Endothelial cell of umbilical vein (primary cell): ENCODE data around the gene ATG7. TPM values are rescaled to one million over a fixed set of nuclear protein-coding genes. Genes with fewer than 3 reads are reported as not detected.

Experiments used
- BruUV-seq: library from RNA; stranded (reverse); fragments of 400-500 nt; replicated peaks from 2 replicates; lab custom pipeline; 2021; lab: Mats Ljungman, UMichigan
- CTCF ChIA-PET: fragments of 300-600, 350-600 bp; sonication (Branson Sonifier 250); formaldehyde crosslinking; loops from one replicate; lab custom pipeline; 2021; ENCODE audit warnings: antibody characterized with exemption, inconsistent platforms; lab: Charles Lee
- POLR2A ChIA-PET: fragments of 300-600, 350-600 bp; sonication (Branson Sonifier 250); formaldehyde crosslinking; loops from one replicate; lab custom pipeline; 2021; ENCODE audit warnings: antibody characterized with exemption, inconsistent platforms; lab: Charles Lee
- DNase-seq: peaks from one replicate; pipeline ENCODE4 v3.0.0-alpha.2; 2011; ENCODE audit warnings: low read depth, low spot score
- FAIRE-seq: peaks from 2 replicates; lab custom pipeline; 2011; peaks lifted over from hg19 to GRCh38; lab: Jason Lieb, UNC
- H2AFZ ChIP-seq: 2 replicates; pipeline ENCODE4 v1.6.0; 2012; ENCODE audit warnings: low read depth, low read length, control low read depth, inconsistent platforms
- H3K27ac ChIP-seq: 2 replicates; pipeline ENCODE4 v1.5.1; 2011; ENCODE audit warnings: low read depth, mild to moderate bottlenecking, control low read depth, low read length, moderate library complexity; ENCODE audit not compliant: insufficient read depth
- H3K27me3 ChIP-seq, 2 experiments: 2 replicates each; pipeline versions ENCODE4 v1.6.0 to v1.6.1; 2011; ENCODE audit warnings: low read length in 2 of 2, mixed read lengths in 1 of 2; ENCODE audit not compliant: control insufficient read depth in 2 of 2, insufficient read depth in 2 of 2
- H3K36me3 ChIP-seq, 2 experiments: 2 replicates in 1 of 2; 3 replicates in 1 of 2; pipeline ENCODE4 v1.5.1; 2011; ENCODE audit warnings: low read length in 2 of 2, mild to moderate bottlenecking in 1 of 2, moderate library complexity in 1 of 2; ENCODE audit not compliant: control insufficient read depth in 2 of 2, insufficient read depth in 2 of 2; ENCODE audit errors: extremely low read depth in 1 of 2
- H3K4me1 ChIP-seq: 3 replicates; pipeline ENCODE4 v1.5.1; 2011; ENCODE audit warnings: mild to moderate bottlenecking, low read length; ENCODE audit not compliant: control insufficient read depth, insufficient read depth; ENCODE audit errors: extremely low read depth
- H3K4me2 ChIP-seq: 2 replicates; pipeline ENCODE4 v1.6.1; 2011; ENCODE audit warnings: low read length, control low read depth, mixed read lengths; ENCODE audit not compliant: insufficient read depth
- H3K4me3 ChIP-seq, 3 experiments: fragments of 200-600 bp in 1 of 3; sonication (generic), shearing (Covaris generic) in 1 of 3; replicated peaks in 1 of 3; 2 replicates each; pipeline ENCODE4 v1.5.1; 2011 to 2016; ENCODE audit warnings: control low read depth in 3 of 3, low read length in 3 of 3, mild to moderate bottlenecking in 2 of 3, inconsistent platforms in 1 of 3, low read depth in 1 of 3, moderate library complexity in 1 of 3; ENCODE audit not compliant: insufficient read depth in 1 of 3
- H3K79me2 ChIP-seq: 2 replicates; pipeline ENCODE4 v1.6.0; 2012; ENCODE audit warnings: low read length, inconsistent platforms; ENCODE audit not compliant: control insufficient read depth, insufficient read depth
- H3K9ac ChIP-seq: replicated peaks from 2 replicates; pipeline ENCODE3; 2011; ENCODE audit warnings: low read length, control low read depth; ENCODE audit not compliant: insufficient read depth; ENCODE audit errors: extremely low read depth
- H3K9me1 ChIP-seq: replicated peaks from 3 replicates; pipeline ENCODE4 v1.6.0; 2011; ENCODE audit warnings: mild to moderate bottlenecking, low read length; ENCODE audit not compliant: control insufficient read depth, insufficient read depth; ENCODE audit errors: extremely low read depth
- H3K9me3 ChIP-seq: replicated peaks from 2 replicates; pipeline ENCODE4 v1.5.1; 2012; ENCODE audit warnings: low read length, inconsistent platforms; ENCODE audit not compliant: control insufficient read depth, insufficient read depth
- H4K20me1 ChIP-seq: replicated peaks from 2 replicates; pipeline ENCODE3; 2011; ENCODE audit warnings: mild to moderate bottlenecking, low read length; ENCODE audit not compliant: control insufficient read depth, insufficient read depth; ENCODE audit errors: extremely low read depth
- FOS ChIP-seq: IDR thresholded peaks from 2 replicates; pipeline ENCODE4 v1.6.1; 2011; ENCODE audit warnings: mild to moderate bottlenecking, low read length, moderate library complexity, borderline replicate concordance; ENCODE audit not compliant: insufficient read depth
- GATA2 ChIP-seq: IDR thresholded peaks from 2 replicates; pipeline ENCODE4 v1.7.0; 2011; ENCODE audit warnings: low read depth, mild to moderate bottlenecking, moderate library complexity, mixed read lengths, low read length; ENCODE audit not compliant: insufficient read length, insufficient read depth
- JUN ChIP-seq: IDR thresholded peaks from 2 replicates; pipeline ENCODE4 v1.6.1; 2011; ENCODE audit warnings: borderline replicate concordance, low read depth; ENCODE audit not compliant: insufficient read length, insufficient read depth
- dilution Hi-C: fragments of 300-500 bp; cut with MboI; formaldehyde crosslinking; loops from one replicate; pipeline ENCODE4 v1.15.0; 2019; ENCODE audit warnings: low sequenced_read_pairs; ENCODE audit not compliant: extremely low pct_ligation_motif_present
- intact Hi-C: fragments of 100-400 bp; cut with micrococcal nuclease; formaldehyde crosslinking; loops from one replicate; pipeline ENCODE4 v1.10.0; 2022
- polyA plus RNA-seq, 4 experiments: library from polyadenylated mRNA; depleted of rRNA in 3 of 4; stranded (reverse) in 3 of 4; unstranded in 1 of 4; fragments of >200 nt; gene quantifications; 2 replicates each; pipeline versions ENCODE4 v1.2.1 to v1.2.3, GENCODE V29; 2011 to 2012; ENCODE audit warnings: missing spikeins in 1 of 4
- total RNA-seq: library from RNA; stranded (reverse); gene quantifications from 2 replicates; pipeline ENCODE4 v1.2.3, GENCODE V29; 2021

The ATG7 gene
- total and polyA plus RNA-seq, 2 donors (not counting 3 experiments of a cell fraction or from before 2014, with no cell fraction given): 30.8 to 48.3 TPM

DNA sequence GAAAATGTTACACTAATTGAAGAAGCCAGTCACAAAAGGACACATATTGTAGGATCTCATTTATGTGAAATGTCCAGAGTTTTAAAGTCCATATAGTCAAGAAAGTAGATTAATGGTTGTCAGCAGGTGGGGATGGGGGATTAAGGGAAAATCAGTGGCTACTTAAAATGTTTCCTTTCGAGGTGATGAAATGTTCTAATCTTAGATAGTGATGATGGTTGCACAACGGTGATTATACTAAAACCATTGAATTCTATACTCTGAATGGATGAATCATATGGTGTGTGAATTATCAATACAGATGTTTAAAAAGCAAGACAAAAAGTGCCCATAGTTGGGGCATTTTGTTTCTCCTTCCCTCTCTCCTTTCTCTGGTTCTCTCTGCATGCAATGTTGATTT, 164.6 kb downstream of the ATG7 start:
- Histone ChIP-seq H3K4me2 (no peak overlapping the region), H4K20me1 (no peaks in the 10 kb centered on the region), H3K9me3 (no peaks in the 10 kb centered on the region), H3K9me1 (no peaks in the 10 kb centered on the region), H3K27me3 (no peaks in the 10 kb centered on the region), H3K36me3 (no peaks in the 10 kb centered on the region), H3K9ac (no peak overlapping the region), H3K27ac (no peak overlapping the region), H3K79me2 (no peaks in the 10 kb centered on the region), H3K4me3 (no peak overlapping the region), H3K4me1 (no peaks in the 10 kb centered on the region), H2AFZ (no peak overlapping the region)
- BruUV-seq: no TSS peak
- CTCF ChIA-PET: interaction anchor here (3.5 kb wide), 1 partner anchor 15 kb away, joined by 10 read pairs; no protein-coding TSS in a partner anchor
- FAIRE-seq (no peak), DNase-seq (no peak)
- intact Hi-C loops: no loop called here
- dilution Hi-C loops: no loop called here
- POLR2A ChIA-PET: no interaction called here
- no peak for TF ChIP-seq FOS

DNA sequence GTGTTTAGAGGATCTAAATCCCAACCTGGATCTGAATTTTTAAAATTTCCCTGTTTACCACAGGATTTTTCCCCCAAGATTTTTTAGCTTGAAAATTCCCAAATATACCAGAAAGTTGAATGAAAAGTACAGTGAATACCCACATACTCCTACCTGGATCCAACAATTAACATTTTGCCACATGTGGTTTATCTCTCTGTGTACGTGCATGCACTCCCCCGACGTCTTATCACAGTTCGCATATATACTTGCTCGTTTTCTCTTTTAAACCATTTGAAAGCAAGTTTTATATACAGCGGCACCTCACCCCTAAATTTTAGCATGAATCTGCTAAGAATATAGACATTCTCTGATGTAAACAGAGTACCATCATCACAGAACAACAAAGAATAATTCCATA, 165.3 kb downstream of the ATG7 start:
- BruUV-seq: no TSS peak
- H3K4me2 ChIP-seq: no peak overlapping the region
- dilution Hi-C loops (no loop called here), intact Hi-C loops (no loop called here)
- TF ChIP-seq JUN (no peak), GATA2 (no peak)
- no peaks in the 10 kb centered on the region for H3K79me2 ChIP-seq
- H3K4me3 ChIP-seq: no peak overlapping the region
- H4K20me1 ChIP-seq: no peaks in the 10 kb centered on the region
- no peak overlapping the region for H3K27ac ChIP-seq
- no peaks in the 10 kb centered on the region for H3K27me3 ChIP-seq
- H2AFZ ChIP-seq: no peak overlapping the region
- ChIA-PET POLR2A (no interaction called here), CTCF (interaction anchor here (3.5 kb wide), 1 partner anchor 15 kb away, joined by 10 read pairs; no protein-coding TSS in a partner anchor)
- FAIRE-seq (no peak), DNase-seq (no peak)
- no peaks in the 10 kb centered on the region for H3K4me1 ChIP-seq
- no peaks in the 10 kb centered on the region for H3K9me3 ChIP-seq
- H3K9me1 ChIP-seq: no peaks in the 10 kb centered on the region
- H3K9ac ChIP-seq: no peak overlapping the region
- no peaks in the 10 kb centered on the region for H3K36me3 ChIP-seq
